ENCODE results near the gene TBC1D17. TPM values are rescaled to one million over a fixed set of nuclear protein-coding genes. Genes with fewer than 3 reads are reported as not detected.

The TBC1D17 gene
- polyA plus RNA-seq, 3 donors: 3.1 to 48.2 (median 4.5) TPM

- no peak overlapping the region for H3K4me3 Mint-ChIP-seq
- Histone ChIP-seq H3K27ac (ENCODE audit: low read depth in 1 of 2, low read length in 2 of 2) (peak overlapping the region; percentile 94 to 97), H4K20me1 (ENCODE audit: insufficient read depth, low read length) (peaks cover 21% of the 10 kb centered on the region), H3K4me3 (replicated peaks in 1 of 3; ENCODE audit: low read depth in 2 of 3, low read length in 3 of 3) (no peak overlapping the region), H2AFZ (ENCODE audit: insufficient read depth, low read depth, low read length, poor library complexity, severe bottlenecking) (no peak overlapping the region), H3K9ac (ENCODE audit: insufficient read depth, low read length, poor library complexity, severe bottlenecking) (no peak overlapping the region), H3K79me2 (ENCODE audit: insufficient read depth, low read length) (peaks cover 71% of the 10 kb centered on the region), H3K4me1 (ENCODE audit: control insufficient read depth in 1 of 2, insufficient read depth in 2 of 2, low read length in 2 of 2) (peaks cover 55 to 59% of the 10 kb centered on the region in 2 donors), H3K36me3 (replicated peaks in 1 of 2; ENCODE audit: control insufficient read depth in 1 of 2, insufficient read depth in 2 of 2, low read length in 2 of 2) (peaks cover 47 to 63% of the 10 kb centered on the region in 2 donors), H3K27me3 (ENCODE audit: control insufficient read depth in 2 of 2, insufficient read depth in 2 of 2, low read length in 2 of 2) (no peaks in the 10 kb centered on the region), H3K9me3 (replicated peaks in 1 of 2; ENCODE audit: control insufficient read depth in 1 of 2, insufficient read depth in 1 of 2, low read length in 2 of 2) (no peaks in the 10 kb centered on the region), H3K4me2 (replicated peaks; ENCODE audit: extremely low read depth, low read length, poor library complexity, severe bottlenecking) (no peak overlapping the region)
- H3K27ac Mint-ChIP-seq: peak overlapping the region; percentile 67 to 99 (median 97)
- peaks cover 0 to 4% (median 2%) of the 10 kb centered on the region in 3 donors for H3K27me3 Mint-ChIP-seq (ENCODE audit: low read depth in 3 of 3)
- intact Hi-C loops (cut with micrococcal nuclease): no loop called here
- no peak for TF ChIP-seq CTCF (IDR thresholded peaks at IDR 0.05)
- no peak for DNase-seq
- H3K36me3 Mint-ChIP-seq: peaks cover 52 to 72% of the 10 kb centered on the region in 2 donors
- H3K9me3 Mint-ChIP-seq: no peaks in the 10 kb centered on the region
- peaks cover 60% of the 10 kb centered on the region for H3K4me1 Mint-ChIP-seq
- 91% methylated on average over 16 of the region's 21 CpGs for WGBS (ENCODE audit: insufficient coverage)
These were observed 35.6 kb downstream of the TBC1D17 start for GRCh38 chr19:49912965-49913685.

- peaks cover 70% of the 10 kb centered on the region for H3K79me2 ChIP-seq (ENCODE audit: insufficient read depth, low read length)
- Mint-ChIP-seq H3K27me3 (ENCODE audit: low read depth in 3 of 3) (peaks cover 0 to 4% (median 2%) of the 10 kb centered on the region in 3 donors), H3K9me3 (no peaks in the 10 kb centered on the region), H3K4me3 (no peak overlapping the region), H3K36me3 (peaks cover 46 to 71% of the 10 kb centered on the region in 2 donors), H3K4me1 (peaks cover 65% of the 10 kb centered on the region), H3K27ac (peak overlapping the region in 6 of 7 donors; percentile 27 to 97 (median 76))
- peaks cover 41 to 62% of the 10 kb centered on the region in 2 donors for H3K36me3 ChIP-seq (replicated peaks in 1 of 2; ENCODE audit: control insufficient read depth in 1 of 2, insufficient read depth in 2 of 2, low read length in 2 of 2)
- no peaks in the 10 kb centered on the region for H3K27me3 ChIP-seq (ENCODE audit: control insufficient read depth in 2 of 2, insufficient read depth in 2 of 2, low read length in 2 of 2)
- H3K27ac ChIP-seq (ENCODE audit: low read depth in 1 of 2, low read length in 2 of 2): peak overlapping the region in 1 of 2 donors; percentile 94
- WGBS (ENCODE audit: insufficient coverage): 97% methylated on average over 7 of the region's 10 CpGs
- DNase-seq: no peak
- no peak overlapping the region for H3K4me3 ChIP-seq (replicated peaks in 1 of 3; ENCODE audit: low read depth in 2 of 3, low read length in 3 of 3)
- no peak overlapping the region for H3K4me2 ChIP-seq (replicated peaks; ENCODE audit: extremely low read depth, low read length, poor library complexity, severe bottlenecking)
- H3K9ac ChIP-seq (ENCODE audit: insufficient read depth, low read length, poor library complexity, severe bottlenecking): no peak overlapping the region
- H3K9me3 ChIP-seq (replicated peaks in 1 of 2; ENCODE audit: control insufficient read depth in 1 of 2, insufficient read depth in 1 of 2, low read length in 2 of 2): no peaks in the 10 kb centered on the region
- intact Hi-C loops (cut with micrococcal nuclease): no loop called here
- TF ChIP-seq CTCF (IDR thresholded peaks at IDR 0.05): no peak
- H3K4me1 ChIP-seq (ENCODE audit: control insufficient read depth in 1 of 2, insufficient read depth in 2 of 2, low read length in 2 of 2): peaks cover 61 to 64% of the 10 kb centered on the region in 2 donors
- H2AFZ ChIP-seq (ENCODE audit: insufficient read depth, low read depth, low read length, poor library complexity, severe bottlenecking): no peak overlapping the region
- peaks cover 25% of the 10 kb centered on the region for H4K20me1 ChIP-seq (ENCODE audit: insufficient read depth, low read length)
These were observed 36.2 kb downstream of the TBC1D17 start for GRCh38 chr19:49913720-49914119.
